ENCODE measurements around the gene MYO1A. TPM values are rescaled to one million over a fixed set of nuclear protein-coding genes. Genes with fewer than 3 reads are reported as not detected.
A peak's percentile ranks its signal among the peaks of the same experiment; 100 is the strongest.
"Not testable (repeated sequence)": the region's sequence is repeated elsewhere in the genome, so short reads cannot be mapped to it uniquely, and the experiment has no call there.

Gene MYO1A
- total RNA-seq, 2 donors from 2014 or later, result 0.09 to 0.13 TPM

- DNase-seq, result no peak
- no peak for ATAC-seq
- intact Hi-C loops (cut with DNase I), result no loop called here
These were observed 22.1 kb downstream of the MYO1A start for GRCh38 chr12:57027805-57028153.

GRCh38 chr12:57027011-57027804 lies 22.7 kb downstream of the MYO1A start:
- DNase-seq, result no peak
- intact Hi-C loops (cut with DNase I), result no loop called here
- ATAC-seq, result peak; percentile 30 to 49

- no peak for DNase-seq
- intact Hi-C loops (cut with DNase I), result no loop called here
- ATAC-seq, result no peak
These were observed 24.7 kb downstream of the MYO1A start for GRCh38 chr12:57025196-57025595.

- intact Hi-C loops (cut with DNase I); DNase-seq; ATAC-seq: not testable (repeated sequence)
These were observed 27.6 kb downstream of the MYO1A start for GRCh38 chr12:57022324-57022723.

GRCh38 chr12:57019983-57020719 lies 29.8 kb downstream of the MYO1A start:
- intact Hi-C loops (cut with DNase I), result no loop called here
- ATAC-seq, result no peak

GRCh38 chr12:57018906-57019305 lies 31.0 kb downstream of the MYO1A start:
- no peak for ATAC-seq
- DNase-seq, result no peak
- intact Hi-C loops (cut with DNase I), result no loop called here

More at GRCh38 chr12:57019983-57020719, 29.8 kb downstream of the MYO1A start:
- DNase-seq, result no peak

GRCh38 chr12:57018353-57018752 lies 31.6 kb downstream of the MYO1A start:
- DNase-seq; ATAC-seq; intact Hi-C loops (cut with DNase I): not testable (repeated sequence)

GRCh38 chr12:57016348-57016747 lies 33.6 kb downstream of the MYO1A start, which contains the start of gene TAC3:
Gene TAC3 (minus strand): TSS chr12:57016529. CDS start chr12:57015797, 732 bp downstream.
- DNase-seq (no peak), ATAC-seq (no peak)
- intact Hi-C loops (cut with DNase I), result no loop called here

- ATAC-seq (no peak), DNase-seq (no peak)
- intact Hi-C loops (cut with DNase I), result loop anchor here in 1 of 2 donors (5.0 kb wide), 1 partner anchor 49 kb away; no protein-coding TSS in a partner anchor
These were observed 37.1 kb downstream of the MYO1A start for GRCh38 chr12:57012600-57013465.

GRCh38 chr12:57011438-57012424 lies 38.2 kb downstream of the MYO1A start:
- intact Hi-C loops (cut with DNase I), result loop anchor here in 1 of 2 donors (5.0 kb wide), 1 partner anchor 51 kb away; no protein-coding TSS in a partner anchor
- DNase-seq (no peak), ATAC-seq (no peak)

GRCh38 chr12:57010627-57011247 lies 39.2 kb downstream of the MYO1A start:
- DNase-seq, result no peak
- intact Hi-C loops (cut with DNase I), result loop anchor here in 1 of 2 donors (5.0 kb wide), 1 partner anchor 52 kb away; no protein-coding TSS in a partner anchor
- ATAC-seq, result no peak

GRCh38 chr12:57009949-57010626 lies 39.8 kb downstream of the MYO1A start:
- intact Hi-C loops (cut with DNase I), result loop anchor here (2.0 to 5.0 kb wide), 2 partner anchors 51 to 52 kb away; no protein-coding TSS in a partner anchor
- no peak for DNase-seq
- no peak for ATAC-seq

- ATAC-seq (peak in 1 of 2 donors; percentile 24), DNase-seq (no peak)
- intact Hi-C loops (cut with DNase I), result loop anchor here in 1 of 2 donors (2.0 kb wide), 1 partner anchor 53 kb away; no protein-coding TSS in a partner anchor
These were observed 41.8 kb downstream of the MYO1A start for GRCh38 chr12:57008178-57008577.

- no peak for ATAC-seq
- no peak for DNase-seq
- intact Hi-C loops (cut with DNase I), result no loop called here
These were observed 43.0 kb downstream of the MYO1A start for GRCh38 chr12:57006809-57007475.

- intact Hi-C loops (cut with DNase I), result no loop called here
- ATAC-seq, result peak; percentile 81 to 91
- peak; percentile 65 for DNase-seq
These were observed 43.7 kb downstream of the MYO1A start, which contains the start of gene ZBTB39 for GRCh38 chr12:57005980-57006808. Gene ZBTB39 (minus strand): TSS chr12:57006546. CDS start chr12:57004917, 1,629 bp downstream.
